Posterior vena cava (tissue), 2 donors: ENCODE measurements around the gene RELN. TPM values are rescaled to one million over a fixed set of nuclear protein-coding genes. Genes with fewer than 3 reads are reported as not detected.

Experiments used
- DNase-seq: peaks from one replicate; pipeline ENCODE4 v3.0.0-alpha.2; 2020; ENCODE audit warnings: low spot score
- intact Hi-C, 2 donors: fragments of 100-400 bp; cut with DNase I; formaldehyde crosslinking; loops; one replicate each; pipeline versions ENCODE4 v1.14.1 to v1.14.2; 2022 to 2023
- total RNA-seq, 2 donors: library from RNA; stranded (reverse); fragmentation: NEBNext Ultra II Directional; extraction: Animal tissue kit (Norgen Biotek cat#: 25700); gene quantifications; one replicate each; pipeline ENCODE4 v1.2.1, GENCODE V29; 2021
- donor health status: DM: yes; HTN: yes; CAD: no.
- donor health status: DM: yes; HTN: yes; CAD: no.

Gene RELN
- total RNA-seq, 2 donors from 2014 or later = 5.0 to 6.2 TPM

- intact Hi-C loops = no loop called here
- no peak for DNase-seq
Measured at GRCh38 chr7:103628742-103629141, 360.7 kb downstream of the RELN start.

- intact Hi-C loops = no loop called here
- DNase-seq = no peak
Measured at GRCh38 chr7:103626776-103627175, 362.7 kb downstream of the RELN start.

- no peak for DNase-seq
- intact Hi-C loops = no loop called here
Measured at GRCh38 chr7:103622274-103622673, 367.2 kb downstream of the RELN start.

GRCh38 chr7:103613655-103614642, 375.5 kb downstream of the RELN start:
- DNase-seq = no peak
- intact Hi-C loops = no loop called here

GRCh38 chr7:103609778-103610177, 379.7 kb downstream of the RELN start:
- DNase-seq = no peak
- intact Hi-C loops = no loop called here

- DNase-seq = no peak
- intact Hi-C loops = no loop called here
Measured at GRCh38 chr7:103605640-103606039, 383.8 kb downstream of the RELN start.

- intact Hi-C loops = no loop called here
- DNase-seq = no peak
Measured at GRCh38 chr7:103598326-103598905, 391.0 kb downstream of the RELN start.

- intact Hi-C loops = no loop called here
Measured at GRCh38 chr7:103597606-103598005, 391.9 kb downstream of the RELN start.

GRCh38 chr7:103594186-103594585, 395.3 kb downstream of the RELN start:
- intact Hi-C loops = no loop called here
- DNase-seq = no peak

More at GRCh38 chr7:103597606-103598005, 391.9 kb downstream of the RELN start:
- no peak for DNase-seq

GRCh38 chr7:103593691-103594090, 395.8 kb downstream of the RELN start:
- DNase-seq = no peak
- intact Hi-C loops = no loop called here

GRCh38 chr7:103592844-103593243, 396.6 kb downstream of the RELN start:
- intact Hi-C loops = no loop called here
- no peak for DNase-seq

- no peak for DNase-seq
- intact Hi-C loops = no loop called here
Measured at GRCh38 chr7:103592187-103592586, 397.3 kb downstream of the RELN start.

GRCh38 chr7:103580031-103580430, 409.4 kb downstream of the RELN start:
- intact Hi-C loops = no loop called here
- DNase-seq = no peak

GRCh38 chr7:103577059-103577458, 412.4 kb downstream of the RELN start:
- no peak for DNase-seq
- intact Hi-C loops = no loop called here

- intact Hi-C loops = no loop called here
- no peak for DNase-seq
Measured at GRCh38 chr7:103576641-103577040, 412.8 kb downstream of the RELN start.

GRCh38 chr7:103574576-103574975, 414.9 kb downstream of the RELN start:
- no peak for DNase-seq
- intact Hi-C loops = loop anchor here in 1 of 2 donors (5.0 kb wide), 1 partner anchor 933 kb away; no protein-coding TSS in a partner anchor

- intact Hi-C loops = loop anchor here in 1 of 2 donors (5.0 kb wide), 1 partner anchor 934 kb away; no protein-coding TSS in a partner anchor
- no peak for DNase-seq
Measured at GRCh38 chr7:103573479-103574058, 415.9 kb downstream of the RELN start.

GRCh38 chr7:103571586-103571985, 417.9 kb downstream of the RELN start:
- DNase-seq = no peak
- intact Hi-C loops = loop anchor here in 1 of 2 donors (5.0 kb wide), 1 partner anchor 936 kb away; no protein-coding TSS in a partner anchor

GRCh38 chr7:103569621-103570305, 419.7 kb downstream of the RELN start:
- intact Hi-C loops = loop anchor here in 1 of 2 donors (5.0 kb wide), 1 partner anchor 938 kb away; no protein-coding TSS in a partner anchor
- DNase-seq = no peak
